GM18517 (cell line): ENCODE data around the gene RNF166.
A peak's percentile ranks its signal among the peaks of the same experiment; 100 is the strongest.
"Not testable (repeated sequence)": the region's sequence is repeated elsewhere in the genome, so short reads cannot be mapped to it uniquely, and the experiment has no call there.

Source experiments
- ATAC-seq: cut with Tn5 transposase; IDR thresholded peaks from one replicate; pipeline ENCODE4 v1.9.1; 2021; ENCODE audit warnings: mild to moderate bottlenecking, moderate library complexity; ENCODE audit not compliant: unreplicated experiment

Gene RNF166

GRCh38 chr16:88678224-88678979, 27.8 kb downstream of the RNF166 start:
- no peak for ATAC-seq

GRCh38 chr16:88677721-88678120, 28.5 kb downstream of the RNF166 start:
- ATAC-seq, result no peak

DNA sequence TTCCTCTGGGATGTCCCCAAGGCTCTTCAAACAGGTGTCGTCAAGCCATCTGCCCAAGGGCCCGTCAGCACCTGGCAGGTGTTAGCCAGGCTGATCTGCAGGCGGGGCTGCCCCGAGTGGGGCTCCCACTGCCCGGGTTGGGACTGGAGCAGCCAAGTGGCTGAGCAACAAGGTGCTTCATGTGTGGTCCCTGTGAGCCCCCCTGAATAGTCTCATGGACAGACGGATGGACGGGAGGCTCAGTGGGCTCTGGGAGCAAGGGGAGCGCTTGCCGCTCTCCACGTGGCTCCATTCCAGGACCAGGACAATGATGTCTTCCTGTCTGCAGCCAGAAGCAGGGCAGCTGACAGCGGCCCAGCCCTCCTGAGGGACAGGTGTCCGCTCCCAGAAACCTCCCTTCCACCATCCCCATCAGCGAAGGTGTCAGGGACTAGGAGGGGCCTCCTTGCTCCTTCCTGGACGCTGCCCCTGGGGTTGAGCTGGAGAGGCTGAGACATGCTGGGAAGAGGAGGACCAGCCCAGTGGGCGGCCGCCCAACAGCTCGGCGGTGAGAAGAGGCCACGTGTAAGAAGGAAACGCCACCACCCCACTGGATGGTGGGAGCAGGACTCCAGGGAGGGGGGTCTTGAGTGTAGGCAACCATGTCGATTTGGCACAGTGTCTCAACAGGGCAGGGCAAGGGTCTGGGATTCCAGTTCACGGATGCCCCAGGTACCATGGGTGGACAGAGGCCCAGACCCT, 29.5 kb downstream of the RNF166 start:
- no peak for ATAC-seq

DNA sequence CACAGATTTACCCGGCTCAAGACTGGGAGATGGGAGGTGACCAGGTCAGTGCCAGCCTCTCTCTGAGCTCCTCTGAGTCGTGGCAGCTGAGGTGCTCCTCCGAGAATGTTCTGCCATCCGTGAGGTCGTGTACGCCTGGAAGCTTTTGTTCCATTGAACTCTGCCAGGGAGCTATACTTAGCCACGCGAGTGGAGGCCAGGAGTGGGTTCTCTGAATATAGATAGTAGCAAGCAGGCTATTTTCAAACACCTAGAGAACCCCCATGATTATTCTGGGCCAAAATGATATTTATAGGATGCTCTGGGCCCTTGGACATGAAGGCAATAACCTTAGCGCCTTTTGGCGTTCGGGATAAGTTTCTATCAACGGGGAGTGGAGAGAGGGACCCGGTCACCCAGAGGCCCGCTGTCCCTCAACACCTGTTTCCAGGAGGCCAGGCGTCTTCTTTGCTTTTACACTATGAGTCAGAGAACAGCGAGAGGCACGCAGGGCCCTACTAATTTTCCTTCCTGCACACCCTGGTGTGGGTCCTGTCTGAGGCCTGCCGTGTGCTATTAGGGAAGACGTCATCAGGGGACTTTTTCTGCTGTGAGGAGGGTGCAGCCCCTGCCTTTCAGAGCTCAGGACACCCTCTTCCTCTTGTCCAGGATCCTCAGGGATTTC, 32.4 kb downstream of the RNF166 start:
- no peak for ATAC-seq

- ATAC-seq, result no peak
Measured at GRCh38 chr16:88672776-88673175, 33.4 kb downstream of the RNF166 start.

- no peak for ATAC-seq
Measured at GRCh38 chr16:88671806-88672205, 34.4 kb downstream of the RNF166 start.

DNA sequence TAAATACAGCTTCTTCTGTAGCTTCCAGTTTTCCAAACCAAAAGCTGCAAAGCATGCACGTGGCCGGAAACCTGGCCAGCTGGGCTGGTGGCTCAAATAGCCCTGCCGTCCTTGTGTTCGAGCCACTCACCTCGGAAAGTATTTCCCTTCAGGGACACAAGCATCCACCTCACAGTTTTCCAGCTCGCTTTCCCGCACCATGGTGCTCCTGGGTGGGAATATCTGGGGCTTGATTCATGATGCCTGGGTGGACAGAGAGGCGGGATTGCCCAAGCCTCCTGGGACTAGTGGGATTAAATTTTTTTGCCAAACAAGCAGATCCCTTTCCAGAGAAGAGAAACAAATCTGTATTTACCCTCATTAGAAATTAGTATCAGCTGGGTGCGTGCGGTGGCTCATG, 36.2 kb downstream of the RNF166 start:
- no peak for ATAC-seq

DNA sequence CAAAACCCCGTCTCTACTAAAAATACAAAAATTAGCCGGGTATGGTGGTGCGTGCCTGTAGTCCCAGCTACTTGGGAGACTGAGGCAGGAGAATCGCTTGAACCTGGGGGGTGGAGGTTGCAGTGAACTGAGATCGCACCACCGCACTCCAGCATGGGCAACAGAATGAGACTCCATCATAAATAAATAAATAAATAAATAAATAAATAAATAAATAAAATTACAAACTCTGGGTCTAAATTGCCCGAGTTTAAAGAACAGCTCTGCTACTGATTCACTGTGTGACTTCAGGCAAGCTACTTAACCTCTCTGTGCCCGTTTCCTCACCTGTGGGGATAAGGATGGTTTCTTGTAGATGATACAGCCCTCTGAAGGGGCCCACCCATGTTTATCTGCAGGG, 36.7 kb downstream of the RNF166 start:
- not testable (repeated sequence) for ATAC-seq

GRCh38 chr16:88667461-88667860, 38.7 kb downstream of the RNF166 start:
- no peak for ATAC-seq

DNA sequence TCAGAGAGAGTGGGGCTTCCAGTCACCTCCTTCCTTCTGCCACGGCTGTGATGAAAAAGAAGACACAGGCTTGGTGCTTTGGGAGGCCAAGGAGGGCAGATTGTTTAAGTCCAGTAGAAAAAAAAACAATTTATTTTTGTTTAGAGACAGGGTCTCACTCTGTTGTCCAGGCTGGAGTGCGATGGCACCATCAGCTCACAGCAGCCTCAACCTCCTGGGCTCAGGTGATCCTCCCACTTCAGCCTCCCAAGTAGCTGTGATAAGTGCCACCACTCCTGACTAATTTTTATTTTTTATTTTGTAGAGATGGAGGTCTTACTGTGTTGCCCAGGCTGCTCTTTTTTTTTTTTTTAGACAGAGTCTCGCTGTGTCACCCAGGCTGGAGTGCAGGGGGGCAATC, 40.6 kb downstream of the RNF166 start:
- ATAC-seq, result no peak

GRCh38 chr16:88665148-88665547, 41.1 kb downstream of the RNF166 start:
- ATAC-seq, result no peak

DNA sequence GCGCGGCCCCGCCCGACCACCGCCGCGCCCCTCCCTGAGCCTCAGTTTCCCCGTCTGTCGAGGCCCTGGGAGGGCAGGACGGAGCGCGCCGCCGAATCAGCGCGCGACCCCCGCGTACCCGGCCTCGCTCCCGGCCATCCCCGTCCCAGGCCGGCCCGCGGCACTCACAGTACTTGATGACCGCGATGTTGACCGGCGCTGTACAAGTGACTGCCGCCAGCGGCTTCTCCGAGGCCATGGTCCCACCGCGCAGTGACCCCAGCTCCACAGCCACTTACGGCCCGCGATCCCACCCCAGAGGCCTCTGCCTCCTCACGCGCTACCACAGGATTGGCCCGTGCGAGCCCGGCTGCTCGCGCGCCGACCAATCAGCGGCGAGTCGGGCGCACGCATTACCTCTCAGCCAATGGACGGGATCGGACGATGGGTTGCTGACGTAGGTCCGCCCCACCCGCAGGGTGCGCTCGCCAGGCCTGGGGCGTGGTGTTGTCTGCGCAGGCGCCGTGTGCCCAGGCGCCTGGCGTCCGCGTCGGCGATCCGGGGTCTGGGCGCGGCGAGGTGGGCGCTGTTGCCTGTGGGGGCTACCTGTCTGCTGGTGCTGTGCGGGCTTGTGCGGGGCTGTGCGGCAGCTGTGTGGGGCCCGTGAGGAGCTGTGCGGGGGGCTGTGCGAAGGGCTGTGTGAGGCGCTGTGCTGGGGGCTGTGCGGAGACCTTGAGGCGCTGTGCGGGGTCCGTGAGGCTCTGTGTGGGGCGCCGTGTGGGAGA, 43.2 kb downstream of the RNF166 start, which contains the start of gene MVD:
MVD (minus strand) TSS at position 249 of the 764 bp plus-strand sequence; CDS start at position 238, 11 bp downstream.
- ATAC-seq, result peak; percentile 87

DNA sequence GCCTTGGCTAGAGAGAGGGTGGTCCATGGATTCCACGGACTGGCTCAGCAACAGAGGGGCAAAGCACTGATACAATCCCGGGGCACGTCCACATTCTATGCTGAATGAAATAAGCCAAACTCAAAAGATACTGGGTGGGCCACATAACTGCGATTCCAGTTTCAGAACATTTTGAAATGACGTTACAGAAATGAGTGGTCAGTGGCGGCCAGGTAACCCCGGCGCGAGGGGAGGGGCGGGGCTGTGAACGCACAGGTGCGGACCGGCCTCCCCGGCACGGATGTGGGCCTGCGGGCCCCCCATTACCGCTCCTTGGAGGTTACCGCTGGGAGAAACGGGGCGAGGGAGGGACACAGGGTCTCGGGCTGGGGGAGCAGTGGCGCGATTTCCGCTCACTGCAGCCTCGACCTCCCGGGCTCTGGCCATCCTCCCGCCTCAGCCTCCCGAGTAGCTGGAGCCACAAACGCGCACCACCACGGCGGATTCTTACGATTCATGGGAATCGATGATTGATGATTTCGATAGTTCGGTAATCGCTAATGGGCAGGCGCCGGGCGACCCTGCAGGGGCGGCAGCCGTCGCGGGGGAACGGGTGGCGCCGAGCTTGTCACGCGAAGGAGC, 43.9 kb downstream of the RNF166 start:
- peak; percentile 12 for ATAC-seq

DNA sequence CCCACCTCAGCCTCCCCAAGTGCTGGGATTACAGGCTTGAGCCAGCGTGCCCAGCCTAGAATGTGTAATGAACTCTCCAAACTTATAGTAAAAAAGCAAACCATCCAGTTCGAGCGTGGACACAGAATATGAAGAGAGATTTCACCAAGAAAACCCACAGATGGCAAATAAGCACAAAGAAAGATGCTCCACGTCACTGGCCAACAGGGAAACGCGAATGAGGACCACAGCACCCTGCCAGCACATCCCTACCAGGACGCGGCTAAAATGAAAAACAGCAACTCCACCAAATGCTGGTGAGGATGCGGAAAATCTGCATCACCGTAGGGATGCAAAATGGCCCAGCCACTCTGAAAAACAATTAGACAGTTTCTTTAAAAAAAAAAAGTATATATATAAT, 44.7 kb downstream of the RNF166 start:
- no peak for ATAC-seq

- ATAC-seq, result no peak
Measured at GRCh38 chr16:88659160-88659559, 47.0 kb downstream of the RNF166 start.

DNA sequence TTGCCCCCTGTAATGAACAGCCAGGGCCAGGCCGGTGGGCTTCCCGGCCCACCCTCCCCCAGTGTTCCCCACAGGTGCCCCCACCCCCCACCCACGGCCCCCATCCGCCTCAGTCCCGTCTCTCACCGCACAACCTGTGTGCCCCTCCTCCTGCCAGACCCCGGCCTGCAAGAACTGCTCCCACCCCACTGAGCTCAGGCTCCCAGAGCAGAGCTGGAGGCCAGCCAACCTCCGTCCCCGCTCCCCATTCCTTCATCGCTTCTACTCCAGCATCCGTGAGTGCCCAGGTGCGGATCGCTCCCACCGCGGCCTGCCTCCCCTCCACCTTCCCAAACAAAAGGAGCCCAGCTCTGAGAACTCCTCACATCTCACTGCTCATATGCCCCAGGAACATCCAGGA, 47.5 kb downstream of the RNF166 start:
- no peak for ATAC-seq

DNA sequence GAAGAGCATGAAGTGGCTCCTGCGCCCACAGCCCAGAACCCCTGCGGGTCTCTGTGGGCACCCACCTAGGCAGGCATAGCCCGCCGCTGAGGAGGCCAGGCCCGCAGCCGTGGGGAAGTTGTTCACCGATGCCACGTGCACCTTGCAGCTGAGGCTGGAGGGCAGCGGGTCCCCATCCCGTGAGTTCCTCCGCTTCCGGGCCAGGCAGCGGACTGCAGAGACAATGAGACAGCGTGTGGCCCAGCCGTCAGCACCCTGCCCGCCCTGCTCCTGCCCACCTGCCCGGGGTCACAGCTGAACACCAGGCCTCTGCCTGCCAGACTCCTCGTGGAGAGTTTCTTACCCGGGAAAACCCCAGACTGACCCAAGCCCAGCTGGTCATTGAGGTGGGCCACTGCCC, 48.8 kb downstream of the RNF166 start:
- no peak for ATAC-seq

- ATAC-seq, result no peak
Measured at GRCh38 chr16:88656291-88656980, 49.8 kb downstream of the RNF166 start.

GRCh38 chr16:88655733-88656281, 50.4 kb downstream of the RNF166 start:
- no peak for ATAC-seq
